Dedifferentiated amniotic fluid mesenchymal stem cell (primary cell): Measurements from ENCODE around the gene TAF1B.
"Not testable (repeated sequence)": the region's sequence is repeated elsewhere in the genome, so short reads cannot be mapped to it uniquely, and the experiment has no call there.

ENCODE experiments used
- DNase-seq: peaks from one replicate; pipeline ENCODE4 v3.0.0-alpha.2; 2016; ENCODE audit errors: extremely low spot score

Gene TAF1B

GRCh38 chr2:9879455-9880194, 36.4 kb downstream of the TAF1B start:
- DNase-seq, result no peak

DNA sequence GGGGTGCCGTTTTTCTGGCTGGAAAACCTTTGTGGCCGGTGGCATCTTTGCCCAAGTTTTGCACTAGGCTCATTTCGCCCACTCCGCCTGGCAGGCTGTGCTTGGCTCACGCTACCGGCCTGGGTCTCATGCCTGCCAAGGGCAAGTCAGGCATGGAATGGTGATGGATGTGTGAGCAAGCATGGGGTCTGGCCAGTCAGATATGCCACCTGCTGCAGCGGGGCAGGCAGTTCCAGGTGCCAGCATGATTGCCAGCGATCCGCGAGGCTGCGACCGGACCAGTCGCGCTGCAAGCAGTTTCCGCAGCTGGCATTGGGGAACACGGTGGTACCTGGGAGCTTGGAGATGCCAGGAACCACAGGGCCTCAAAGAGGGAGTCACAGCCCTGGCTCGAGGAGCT, 40.6 kb downstream of the TAF1B start:
- DNase-seq, result no peak

DNA sequence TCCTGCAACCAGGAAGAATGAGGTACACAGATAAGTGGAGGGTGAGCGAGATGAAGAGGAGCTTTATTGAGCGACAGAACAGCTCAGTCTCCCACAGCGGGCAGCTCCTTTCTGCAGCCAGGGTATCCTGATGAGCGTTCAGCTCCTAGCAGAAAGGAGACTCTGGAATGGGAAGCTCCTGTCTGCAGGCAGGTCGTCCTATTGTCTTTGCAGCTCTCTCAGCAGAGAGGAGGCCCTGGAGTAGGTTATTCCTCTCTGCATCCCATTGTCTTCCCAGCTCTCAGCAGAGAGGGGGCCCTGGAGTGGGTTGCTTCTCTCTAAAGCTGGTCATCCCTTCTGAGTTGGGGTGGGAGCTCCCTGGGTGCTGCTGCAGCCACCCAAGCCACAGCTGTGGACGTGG, 41.2 kb downstream of the TAF1B start:
- DNase-seq, result no peak

DNA sequence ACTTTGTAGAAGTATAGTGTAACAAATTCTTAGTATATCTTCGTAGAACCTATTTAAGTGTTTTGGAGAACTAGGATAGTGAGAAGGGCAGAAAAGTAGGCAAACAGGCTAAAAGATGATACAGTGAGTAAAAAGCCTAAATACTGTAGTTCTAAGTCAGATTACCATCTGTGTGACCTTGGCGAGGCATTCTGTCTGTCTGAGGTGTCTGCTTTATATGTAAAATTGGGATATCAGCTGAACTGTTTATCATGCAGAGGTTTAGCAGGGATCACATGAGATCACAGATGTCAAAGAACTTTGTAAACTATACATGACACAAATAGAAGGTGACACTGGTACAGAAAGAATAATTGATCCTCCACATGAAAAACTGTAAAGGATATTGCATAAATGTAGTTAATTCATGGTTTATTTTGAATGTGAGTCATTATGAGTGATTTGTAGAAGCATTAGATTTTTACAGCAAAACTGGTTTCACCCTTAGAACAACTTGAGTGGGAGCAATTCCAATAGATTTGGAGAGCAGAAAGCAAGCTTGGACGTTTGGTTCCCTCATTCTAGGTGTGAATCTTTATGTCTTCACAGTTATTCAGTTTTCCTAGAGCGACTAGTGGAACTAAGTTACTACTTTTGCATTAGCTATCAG, 41.9 kb downstream of the TAF1B start:
- DNase-seq, result no peak

DNA sequence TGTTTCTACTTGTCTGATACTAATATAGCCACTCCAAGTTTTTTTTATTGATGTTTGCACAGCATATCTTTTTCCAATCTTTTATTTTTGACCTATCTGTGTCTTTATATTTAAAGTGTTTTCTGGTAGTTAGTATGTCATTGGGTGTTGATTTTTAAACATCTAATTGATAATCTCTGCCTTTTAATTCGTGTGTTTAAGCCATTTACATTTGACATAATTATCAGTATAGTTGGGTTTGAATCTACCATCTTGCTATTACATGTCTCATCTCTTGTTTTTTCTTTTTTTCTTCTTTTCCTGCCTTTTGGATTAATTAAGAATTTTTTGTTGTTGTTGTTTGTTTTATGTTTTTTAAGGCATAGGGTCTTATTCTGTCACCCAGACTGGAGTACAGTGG, 44.2 kb downstream of the TAF1B start:
- DNase-seq, result no peak

DNA sequence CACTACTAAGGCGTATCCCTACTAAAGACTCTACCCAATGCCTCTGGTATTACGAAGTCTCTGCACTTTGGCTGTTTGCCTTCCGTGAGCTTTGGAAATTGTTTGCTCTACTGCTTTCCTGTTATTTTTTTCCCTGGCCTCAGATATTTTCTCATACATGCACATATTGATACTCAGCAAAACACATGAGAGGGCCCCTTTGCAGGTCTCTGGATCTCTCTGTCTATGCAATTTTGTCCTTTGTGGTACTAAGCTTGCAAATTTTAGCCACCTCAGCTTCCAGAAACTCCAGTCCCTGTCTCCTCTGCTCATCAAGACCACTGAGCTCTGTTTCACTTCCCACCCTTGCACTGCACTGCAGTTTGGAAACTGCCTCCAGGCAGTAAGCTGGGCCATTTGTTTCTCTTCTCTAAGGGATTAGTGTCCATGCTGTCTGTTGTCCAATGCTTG, 46.6 kb downstream of the TAF1B start:
- DNase-seq, result no peak

DNA sequence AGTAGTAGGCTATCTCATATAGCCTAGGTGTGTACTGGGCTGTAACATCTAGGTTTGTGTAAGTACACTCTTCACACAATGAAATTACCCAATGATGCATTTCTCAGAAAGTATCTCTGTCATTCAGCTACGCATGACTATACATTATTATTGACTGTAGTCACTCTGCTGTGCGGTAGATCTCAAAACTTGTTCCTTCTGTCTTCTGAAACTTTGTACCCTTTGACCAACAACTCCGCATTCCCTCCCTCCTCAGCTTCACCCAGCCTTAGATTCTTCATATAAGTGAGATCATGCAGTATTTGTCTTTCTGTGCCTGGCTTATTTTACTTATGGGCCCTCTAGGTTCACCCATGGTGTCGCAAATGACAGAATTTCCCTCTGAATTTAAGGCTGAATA, 49.0 kb downstream of the TAF1B start:
- no peak for DNase-seq

GRCh38 chr2:9895669-9896590, 52.7 kb downstream of the TAF1B start:
- DNase-seq, result no peak

GRCh38 chr2:9897331-9897737, 54.1 kb downstream of the TAF1B start:
- DNase-seq, result peak; percentile 94

DNA sequence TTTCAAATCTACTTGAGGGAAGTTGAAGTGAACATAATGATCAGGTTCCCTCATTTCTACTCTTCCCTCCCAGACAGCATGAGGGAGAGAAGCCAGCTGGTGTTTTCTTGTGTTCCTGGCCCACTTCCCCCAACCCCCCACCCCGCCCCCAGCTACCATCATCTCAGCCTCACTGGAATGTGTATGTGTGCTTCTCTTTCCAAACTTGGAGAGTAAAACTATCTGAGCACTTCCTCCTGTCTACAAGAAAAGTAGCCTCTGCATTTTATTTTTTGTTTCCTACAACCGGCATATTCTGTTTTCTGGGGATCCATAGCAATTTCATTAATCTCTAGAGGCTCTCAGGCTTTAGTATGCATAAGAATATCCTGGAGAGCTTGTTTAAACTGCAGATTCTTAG, 54.6 kb downstream of the TAF1B start:
- no peak for DNase-seq

GRCh38 chr2:9905413-9905812, 62.1 kb downstream of the TAF1B start:
- DNase-seq, result no peak

- no peak for DNase-seq
These were observed 64.1 kb downstream of the TAF1B start for GRCh38 chr2:9907402-9907801.

DNA sequence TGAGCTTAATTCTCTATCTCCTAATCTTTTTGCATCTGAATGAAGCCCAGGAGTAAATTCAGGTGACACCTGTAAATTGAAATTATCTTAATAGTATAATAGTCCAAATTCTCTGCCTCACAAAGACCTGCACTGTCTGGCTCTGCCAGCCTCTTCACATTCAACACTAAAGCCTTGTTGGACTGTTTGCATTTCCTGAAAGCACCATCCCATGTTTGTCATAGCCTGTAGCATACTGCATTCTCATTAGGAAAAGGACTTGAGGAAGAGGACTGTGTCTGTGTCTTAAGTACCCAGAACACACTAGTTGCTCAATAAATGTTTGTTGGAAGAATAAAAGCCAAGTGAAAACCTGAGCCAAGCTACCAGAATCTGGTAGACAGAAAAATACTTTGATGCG, 65.4 kb downstream of the TAF1B start:
- DNase-seq, result no peak

- DNase-seq, result no peak
These were observed 65.8 kb downstream of the TAF1B start for GRCh38 chr2:9909106-9909505.

GRCh38 chr2:9910699-9911098, 67.4 kb downstream of the TAF1B start:
- no peak for DNase-seq

DNA sequence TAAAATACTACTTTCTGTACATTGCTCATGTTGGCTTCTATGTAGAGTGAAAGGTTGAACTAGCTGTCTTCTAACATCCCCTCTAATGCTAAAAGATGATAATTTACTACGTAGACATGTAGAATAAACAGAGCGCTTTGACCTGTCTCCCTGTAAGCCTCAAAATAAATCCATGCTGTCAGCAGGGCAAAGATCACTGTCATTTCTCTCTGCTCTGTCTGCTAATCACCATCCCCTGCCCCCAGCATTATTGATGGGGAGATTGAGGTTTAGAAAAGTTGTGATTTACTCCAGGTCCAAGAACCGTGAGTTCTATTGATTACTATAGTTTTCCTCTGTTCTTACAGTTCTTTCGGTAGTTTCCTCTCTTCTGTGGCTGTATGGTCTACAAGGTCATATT, 69.2 kb downstream of the TAF1B start:
- DNase-seq, result no peak

- no peak for DNase-seq
These were observed 71.3 kb downstream of the TAF1B start for GRCh38 chr2:9914384-9915065.

DNA sequence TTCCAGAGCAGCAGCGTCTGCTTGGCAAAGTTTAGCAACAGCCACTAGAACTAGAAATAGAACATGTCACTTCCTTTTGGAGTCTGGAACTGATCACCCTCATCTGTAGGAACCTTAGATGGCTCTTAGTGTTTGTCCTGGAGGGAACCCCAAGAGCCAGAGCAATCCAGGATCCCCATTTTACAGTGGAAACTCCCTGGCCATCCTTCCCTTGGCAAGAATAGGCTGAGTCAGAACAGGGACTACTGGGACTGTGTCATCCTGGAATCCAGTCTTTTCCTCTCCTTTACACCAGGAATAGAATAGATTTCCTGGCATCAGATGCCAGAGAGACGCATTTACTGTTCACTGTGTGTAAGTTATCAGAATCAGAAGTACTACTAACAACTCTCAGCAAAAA, 75.0 kb downstream of the TAF1B start:
- no peak for DNase-seq

GRCh38 chr2:9919512-9919911, 76.2 kb downstream of the TAF1B start:
- no peak for DNase-seq

DNA sequence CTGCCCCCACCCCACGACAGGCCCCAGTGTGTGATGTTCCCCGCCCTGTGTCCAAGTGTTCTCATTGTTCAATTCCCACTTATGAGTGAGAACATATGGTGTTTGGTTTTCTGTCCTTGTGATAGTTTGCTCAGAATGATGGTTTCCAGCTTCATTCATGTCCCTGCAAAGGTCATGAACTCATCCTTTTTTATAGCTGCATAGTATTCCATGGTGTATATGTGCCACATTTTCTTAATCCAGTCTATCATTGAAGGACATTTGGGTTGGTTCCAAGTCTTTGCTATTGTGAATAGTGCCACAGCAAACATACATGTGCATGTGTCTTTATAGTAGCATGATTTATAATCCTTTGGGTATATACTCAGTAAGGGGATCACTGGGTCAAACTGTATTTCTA, 83.7 kb downstream of the TAF1B start:
- DNase-seq, result not testable (repeated sequence)

DNA sequence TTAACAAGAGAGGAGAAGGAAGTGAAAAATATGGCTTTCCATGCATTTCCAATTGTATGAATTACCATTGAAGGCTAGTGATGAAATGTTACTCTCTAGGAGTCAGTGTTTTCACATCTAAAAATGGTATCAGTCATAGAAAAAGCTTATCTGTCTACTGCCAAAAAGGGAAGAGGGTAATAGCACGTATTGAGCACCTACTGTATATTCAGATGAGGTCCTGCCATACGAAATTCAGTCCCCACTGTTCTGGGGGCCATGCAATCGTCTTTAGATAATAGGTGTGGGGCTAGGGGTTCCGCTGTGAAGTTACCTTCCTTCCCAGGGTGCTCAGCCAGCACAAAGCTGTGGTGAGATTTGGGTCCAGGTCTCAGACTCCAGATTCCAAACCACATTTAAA, 94.0 kb downstream of the TAF1B start:
- DNase-seq, result no peak

DNA sequence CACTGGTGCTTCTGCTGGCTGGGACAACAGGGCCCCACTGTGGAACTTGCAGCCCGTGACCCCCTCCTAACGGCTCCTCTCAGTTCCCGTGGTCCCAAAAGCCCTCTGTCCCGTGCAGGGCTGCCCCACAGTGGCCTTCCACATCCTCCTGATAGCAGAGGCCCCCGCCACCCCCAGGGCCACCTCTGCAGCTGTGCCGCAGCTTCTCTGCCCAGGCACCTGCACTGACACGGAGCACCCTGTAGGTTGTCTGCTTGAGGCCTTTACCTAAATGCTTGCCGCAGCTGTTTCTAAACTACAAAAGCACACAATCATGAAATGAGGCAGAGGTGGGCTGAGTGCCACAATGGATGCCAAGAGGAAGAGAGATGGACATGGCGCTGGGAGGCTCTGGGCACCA, 94.7 kb downstream of the TAF1B start:
- no peak for DNase-seq
